GM19193 (cell line): Measurements from ENCODE around the gene PSMB9.

Source experiments
- POLR2A ChIP-seq: IDR thresholded peaks from 4 replicates; pipeline ENCODE4 v1.6.1; 2011; ENCODE audit not compliant: insufficient read depth, insufficient read length; ENCODE audit errors: extremely low read depth

The PSMB9 gene

GRCh38 chr6:32876603-32877002, 22.6 kb downstream of the PSMB9 start:
- no peak for TF ChIP-seq POLR2A

GRCh38 chr6:32879691-32880090, 25.7 kb downstream of the PSMB9 start:
- TF ChIP-seq POLR2A: no peak

- TF ChIP-seq POLR2A: no peak
Observed at GRCh38 chr6:32882879-32883250, 28.9 kb downstream of the PSMB9 start.

- TF ChIP-seq POLR2A: no peak
Observed at GRCh38 chr6:32883789-32884188, 29.8 kb downstream of the PSMB9 start.

- TF ChIP-seq POLR2A: no peak
Observed at GRCh38 chr6:32885698-32886286, 31.8 kb downstream of the PSMB9 start.

- TF ChIP-seq POLR2A: no peak
Observed at GRCh38 chr6:32886681-32887383, 32.8 kb downstream of the PSMB9 start.

GRCh38 chr6:32887616-32888015, 33.6 kb downstream of the PSMB9 start:
- TF ChIP-seq POLR2A: no peak

GRCh38 chr6:32888576-32888975, 34.6 kb downstream of the PSMB9 start:
- TF ChIP-seq POLR2A: no peak

- no peak for TF ChIP-seq POLR2A
Observed at GRCh38 chr6:32889533-32889932, 35.5 kb downstream of the PSMB9 start.

GRCh38 chr6:32890831-32891230, 36.8 kb downstream of the PSMB9 start:
- TF ChIP-seq POLR2A: no peak

GRCh38 chr6:32894085-32895005, 40.4 kb downstream of the PSMB9 start:
- TF ChIP-seq POLR2A: peak; percentile 82

- TF ChIP-seq POLR2A: no peak
Observed at GRCh38 chr6:32895006-32895345, 41.0 kb downstream of the PSMB9 start.

- TF ChIP-seq POLR2A: no peak
Observed at GRCh38 chr6:32903952-32904351, 50.0 kb downstream of the PSMB9 start.

- no peak for TF ChIP-seq POLR2A
Observed at GRCh38 chr6:32905078-32905477, 51.1 kb downstream of the PSMB9 start.

- TF ChIP-seq POLR2A: no peak
Observed at GRCh38 chr6:32906539-32906938, 52.5 kb downstream of the PSMB9 start.

GRCh38 chr6:32908897-32909296, 54.9 kb downstream of the PSMB9 start:
- TF ChIP-seq POLR2A: no peak
